Vagina (tissue), 2 donors: ENCODE results near the gene GPR33. TPM values are rescaled to one million over a fixed set of nuclear protein-coding genes. Genes with fewer than 3 reads are reported as not detected.

Source experiments
- DNase-seq, 2 donors: peaks; one replicate each; pipeline ENCODE4 v3.0.0-alpha.2; 2017; ENCODE audit errors: extremely low spot score in 2 of 2
- H3K27ac ChIP-seq: fragments of 200-600 bp; sonication (generic); one replicate; pipeline ENCODE4 v1.5.1; 2019
- H3K27me3 ChIP-seq: fragments of 200-600 bp; sonication (generic); one replicate; pipeline ENCODE4 v1.5.1; 2019
- H3K36me3 ChIP-seq, 2 donors: fragments of 200-600 bp; sonication (generic); one replicate each; pipeline ENCODE4 v1.5.1; 2017 to 2019
- H3K4me1 ChIP-seq: fragments of 200-600 bp; sonication (generic); one replicate; pipeline ENCODE4 v1.5.1; 2019
- H3K4me3 ChIP-seq, 2 donors: fragments of 200-600 bp; sonication (generic); 1 replicate in 1 of 2; 2 replicates in 1 of 2; pipeline ENCODE4 v1.5.1; 2016 to 2019
- H3K9me3 ChIP-seq: fragments of 200-600 bp; sonication (generic); one replicate; pipeline ENCODE4 v1.5.1; 2019
- CTCF ChIP-seq, 3 experiments: fragments of 450-650 bp in 2 of 3; fragments of 200-600 bp in 1 of 3; sonication (generic) in 1 of 3; IDR thresholded peaks; one replicate each; pipeline ENCODE4 v1.5.1; 2017 to 2019; ENCODE audit warnings: antibody characterized with exemption in 3 of 3, mild to moderate bottlenecking in 2 of 3, moderate library complexity in 2 of 3
- POLR2A ChIP-seq, 2 donors: fragments of 450-650 bp; IDR thresholded peaks; one replicate each; pipeline ENCODE4 v1.6.1; 2017; ENCODE audit warnings: antibody characterized with exemption in 2 of 2, mild to moderate bottlenecking in 2 of 2, moderate library complexity in 2 of 2
- POLR2AphosphoS5 ChIP-seq, 2 donors: sonication (generic); formaldehyde crosslinking; IDR thresholded peaks; one replicate each; pipeline ENCODE4 v1.9.0; 2017; ENCODE audit warnings: antibody characterized with exemption in 2 of 2, mild to moderate bottlenecking in 2 of 2, low read depth in 1 of 2; ENCODE audit not compliant: insufficient read depth in 1 of 2
- intact Hi-C: fragments of 100-400 bp; cut with DNase I; formaldehyde crosslinking; loops from one replicate; pipeline ENCODE4 v1.15.1; 2023
- total RNA-seq: library from RNA; depleted of rRNA; stranded (reverse); fragments of >200 nt; gene quantifications from one replicate; pipeline ENCODE4 v1.2.3, GENCODE V29; 2016

The GPR33 gene
- total RNA-seq, 1 donor from 2014 or later: not detected

- H3K4me1 ChIP-seq: no peaks in the 10 kb centered on the region
- H3K27me3 ChIP-seq: no peaks in the 10 kb centered on the region
- DNase-seq: no peak
- intact Hi-C loops: no loop called here
- TF ChIP-seq CTCF (IDR thresholded peaks at IDR 0.05) (no peak), POLR2A (IDR thresholded peaks at IDR 0.05) (no peak), POLR2AphosphoS5 (IDR thresholded peaks at IDR 0.05; ENCODE audit: insufficient read depth in 1 of 2, low read depth in 1 of 2) (no peak)
- no peak overlapping the region for H3K4me3 ChIP-seq
- H3K27ac ChIP-seq: no peak overlapping the region
- no peaks in the 10 kb centered on the region for H3K36me3 ChIP-seq
- H3K9me3 ChIP-seq: no peaks in the 10 kb centered on the region
Measured at GRCh38 chr14:31492759-31493498, 5.1 kb upstream of the GPR33 start.

GRCh38 chr14:31489691-31490090, 1.9 kb upstream of the GPR33 start:
- no peak for DNase-seq
- H3K27me3 ChIP-seq: no peaks in the 10 kb centered on the region
- TF ChIP-seq POLR2A (IDR thresholded peaks at IDR 0.05) (no peak), CTCF (IDR thresholded peaks at IDR 0.05) (no peak), POLR2AphosphoS5 (IDR thresholded peaks at IDR 0.05; ENCODE audit: insufficient read depth in 1 of 2, low read depth in 1 of 2) (no peak)
- H3K36me3 ChIP-seq: no peaks in the 10 kb centered on the region
- no peak overlapping the region for H3K27ac ChIP-seq
- H3K9me3 ChIP-seq: no peaks in the 10 kb centered on the region
- H3K4me3 ChIP-seq: no peak overlapping the region
- no peaks in the 10 kb centered on the region for H3K4me1 ChIP-seq
- intact Hi-C loops: no loop called here

GRCh38 chr14:31486764-31487163, 1.1 kb downstream of the GPR33 start:
- H3K27me3 ChIP-seq: no peaks in the 10 kb centered on the region
- intact Hi-C loops: no loop called here
- H3K4me1 ChIP-seq: no peaks in the 10 kb centered on the region
- H3K27ac ChIP-seq: no peak overlapping the region
- no peaks in the 10 kb centered on the region for H3K36me3 ChIP-seq
- H3K9me3 ChIP-seq: no peaks in the 10 kb centered on the region
- H3K4me3 ChIP-seq: no peak overlapping the region
- TF ChIP-seq CTCF (IDR thresholded peaks at IDR 0.05) (no peak), POLR2A (IDR thresholded peaks at IDR 0.05) (no peak), POLR2AphosphoS5 (IDR thresholded peaks at IDR 0.05; ENCODE audit: insufficient read depth in 1 of 2, low read depth in 1 of 2) (no peak)
- no peak for DNase-seq

- Histone ChIP-seq H3K27me3 (no peaks in the 10 kb centered on the region), H3K4me1 (no peaks in the 10 kb centered on the region), H3K27ac (no peak overlapping the region), H3K4me3 (no peak overlapping the region), H3K36me3 (no peaks in the 10 kb centered on the region), H3K9me3 (no peaks in the 10 kb centered on the region)
- intact Hi-C loops: no loop called here
- DNase-seq: no peak
- TF ChIP-seq POLR2AphosphoS5 (IDR thresholded peaks at IDR 0.05; ENCODE audit: insufficient read depth in 1 of 2, low read depth in 1 of 2) (no peak), CTCF (IDR thresholded peaks at IDR 0.05) (no peak), POLR2A (IDR thresholded peaks at IDR 0.05) (no peak)
Measured at GRCh38 chr14:31484754-31485153, 3.1 kb downstream of the GPR33 start.

- Histone ChIP-seq H3K4me3 (no peak overlapping the region), H3K27me3 (no peaks in the 10 kb centered on the region), H3K27ac (no peak overlapping the region), H3K9me3 (no peaks in the 10 kb centered on the region), H3K4me1 (no peaks in the 10 kb centered on the region), H3K36me3 (no peaks in the 10 kb centered on the region)
- TF ChIP-seq CTCF (IDR thresholded peaks at IDR 0.05) (no peak), POLR2A (IDR thresholded peaks at IDR 0.05) (no peak)
- no peak for DNase-seq
- intact Hi-C loops: no loop called here
Measured at GRCh38 chr14:31480156-31480555, 7.7 kb downstream of the GPR33 start.
